HepG2 (cell line): ENCODE data around the gene KCNQ2. TPM values are rescaled to one million over a fixed set of nuclear protein-coding genes. Genes with fewer than 3 reads are reported as not detected.

Experiments
- ESRRA ChIP-seq: sonication (generic); formaldehyde crosslinking; IDR thresholded peaks from 2 replicates; pipeline ENCODE4 v1.5.1; 2020; ENCODE audit warnings: mild to moderate bottlenecking, low read depth, missing genetic modification reagents
- FOXM1 ChIP-seq: sonication (generic); formaldehyde crosslinking; IDR thresholded peaks from 2 replicates; pipeline ENCODE4 v1.5.0; 2020; ENCODE audit warnings: missing genetic modification reagents
- GABPA ChIP-seq, 2 experiments: IDR thresholded peaks; 2 replicates each; pipeline ENCODE4 v1.6.1; 2011 to 2016; ENCODE audit warnings: low read depth in 2 of 2, low read length in 1 of 2, missing biosample characterization in 1 of 2, missing genetic modification characterization in 1 of 2
- HMG20A ChIP-seq: IDR thresholded peaks from 2 replicates; pipeline ENCODE4 v1.6.1; 2016; ENCODE audit warnings: borderline replicate concordance
- HNRNPUL1 ChIP-seq: fragments of 200-400 bp; formaldehyde crosslinking; IDR thresholded peaks from 2 replicates; pipeline ENCODE4 v1.6.1; 2017; ENCODE audit warnings: low read depth, mild to moderate bottlenecking, low read length, moderate library complexity
- HOXA5 ChIP-seq: sonication (generic); formaldehyde crosslinking; IDR thresholded peaks from 2 replicates; pipeline ENCODE4 v1.4.0; 2020; ENCODE audit warnings: missing genetic modification reagents
- MATR3 ChIP-seq: sonication (generic); formaldehyde crosslinking; IDR thresholded peaks from 2 replicates; pipeline ENCODE4 v1.4.0; 2020; ENCODE audit warnings: missing genetic modification reagents
- MAZ ChIP-seq, 2 experiments: sonication (generic) in 1 of 2; formaldehyde crosslinking in 1 of 2; IDR thresholded peaks; 2 replicates each; pipeline versions ENCODE4 v1.5.0 to v1.6.1; 2012 to 2020; ENCODE audit warnings: low read depth in 2 of 2, mild to moderate bottlenecking in 2 of 2, borderline replicate concordance in 1 of 2, improper control_type of control experiment in 1 of 2, low read length in 1 of 2, missing genetic modification reagents in 1 of 2, moderate library complexity in 1 of 2
- TFE3 ChIP-seq: IDR thresholded peaks from 2 replicates; pipeline ENCODE4 v1.6.1; 2016
- ZBTB25 ChIP-seq: IDR thresholded peaks from 2 replicates; pipeline ENCODE4 v1.6.1; 2018; ENCODE audit warnings: missing genetic modification reagents
- ZBTB4 ChIP-seq: sonication (generic); formaldehyde crosslinking; IDR thresholded peaks from 2 replicates; pipeline ENCODE4 v1.4.0; 2020; ENCODE audit warnings: missing genetic modification reagents, mild to moderate bottlenecking, borderline replicate concordance
- ZFP91 ChIP-seq: sonication (generic); formaldehyde crosslinking; IDR thresholded peaks from 2 replicates; pipeline ENCODE4 v1.9.0; 2022; ENCODE audit warnings: missing genetic modification reagents, mild to moderate bottlenecking, borderline replicate concordance
- ZNF138 ChIP-seq: sonication (generic); formaldehyde crosslinking; IDR thresholded peaks from 2 replicates; pipeline ENCODE4 v1.5.0; 2020; ENCODE audit warnings: mild to moderate bottlenecking, low read depth, missing genetic modification reagents
- ZNF263 ChIP-seq: sonication (generic); formaldehyde crosslinking; IDR thresholded peaks from 2 replicates; pipeline ENCODE4 v1.4.0; 2020; ENCODE audit warnings: missing genetic modification reagents
- ZNF274 ChIP-seq: sonication (generic); formaldehyde crosslinking; IDR thresholded peaks from 2 replicates; pipeline ENCODE4 v1.5.1; 2020; ENCODE audit warnings: mild to moderate bottlenecking, missing genetic modification reagents
- ZNF460 ChIP-seq: sonication (generic); formaldehyde crosslinking; IDR thresholded peaks from 2 replicates; pipeline ENCODE4 v1.5.1; 2020; ENCODE audit warnings: missing genetic modification reagents, mild to moderate bottlenecking, borderline replicate concordance
- ZNF557 ChIP-seq: sonication (generic); formaldehyde crosslinking; IDR thresholded peaks from 2 replicates; pipeline ENCODE4 v1.4.0; 2020; ENCODE audit warnings: missing genetic modification reagents
- ZNF563 ChIP-seq: sonication (generic); formaldehyde crosslinking; IDR thresholded peaks from 2 replicates; pipeline ENCODE4 v1.8.0; 2022; ENCODE audit warnings: mild to moderate bottlenecking, moderate library complexity, missing genetic modification reagents
- ZUFSP ChIP-seq: sonication (generic); formaldehyde crosslinking; IDR thresholded peaks from 2 replicates; pipeline ENCODE4 v1.9.0; 2021; ENCODE audit warnings: missing genetic modification reagents, mild to moderate bottlenecking, borderline replicate concordance
- polyA plus RNA-seq, 8 experiments: library from polyadenylated mRNA; depleted of rRNA in 3 of 8; stranded (reverse) in 7 of 8; unstranded in 1 of 8; fragments of >200 nt; fragmentation: Illumina TruSeq in 4 of 8; extraction: Trizol in 4 of 8; gene quantifications; 2 replicates each; pipeline versions ENCODE4 v1.2.1 to v1.2.3, GENCODE V29; 2011 to 2016; ENCODE audit warnings: low read depth in 4 of 8, missing spikeins in 1 of 8, mixed read lengths in 1 of 8; ENCODE audit not compliant: insufficient read depth in 1 of 8
- total RNA-seq, 5 experiments: library from RNA; depleted of rRNA; stranded (reverse); fragments of >200 nt; fragmentation: Illumina TruSeq; extraction: Trizol; gene quantifications; 2 replicates each; pipeline ENCODE4 v1.2.3, GENCODE V29; 2016; ENCODE audit warnings: low read depth in 1 of 5

KCNQ2 gene
- total and polyA plus RNA-seq, 2 of the 13 experiments (the other 11 are each of a cell fraction or from before 2014, with no cell fraction given), result not detected

GRCh38 chr20:63461104-63461763 lies 11.2 kb downstream of the KCNQ2 start (continued):
- peak; percentile 57; the same call in 1 of the 2 replicates for TF ChIP-seq ZBTB25
- 0 out of 2 replicates have a peak, but pooled peaks have one; percentile 38 for TF ChIP-seq ZNF263 (CRISPR knock-in tag)
- TF ChIP-seq MATR3 (CRISPR knock-in tag), result no peak
- TF ChIP-seq ZNF557 (CRISPR knock-in tag), result 0 out of 2 replicates have a peak, but pooled peaks have one; percentile 72
- no peak for TF ChIP-seq FOXM1 (CRISPR knock-in tag)
- no peak for TF ChIP-seq ESRRA
- TF ChIP-seq TFE3, result peak; percentile 52; the same call in 1 of the 2 replicates
- no peak for TF ChIP-seq ZUFSP (CRISPR knock-in tag)
- TF ChIP-seq ZNF138 (CRISPR knock-in tag), result no peak
- TF ChIP-seq MAZ (IDR thresholded peaks at IDR 0.05; ENCODE audit: borderline replicate concordance, low read depth, low read length), result peak; percentile 57; the same call in 1 of the 2 replicates
- TF ChIP-seq MAZ (CRISPR knock-in tag; IDR thresholded peaks at IDR 0.05; ENCODE audit: low read depth), result no peak
- TF ChIP-seq ZBTB4 (CRISPR knock-in tag), result no peak
- peak; percentile 71; the same call in 1 of the 2 replicates for TF ChIP-seq ZNF274 (CRISPR knock-in tag)
- TF ChIP-seq GABPA (IDR thresholded peaks at IDR 0.05; ENCODE audit: low read depth, low read length), result no peak
- no peak for TF ChIP-seq GABPA (CRISPR knock-in tag; IDR thresholded peaks at IDR 0.05; ENCODE audit: low read depth)
- no peak for TF ChIP-seq HMG20A (CRISPR knock-in tag)
- TF ChIP-seq ZNF563 (CRISPR knock-in tag), result peak; percentile 41; the same call in 1 of the 2 replicates
- TF ChIP-seq HNRNPUL1, result no peak
- TF ChIP-seq ZFP91 (CRISPR knock-in tag), result no peak
- no peak for TF ChIP-seq ZNF460 (CRISPR knock-in tag)
- TF ChIP-seq HOXA5 (CRISPR knock-in tag), result peak; percentile 44; the same call in 1 of the 2 replicates
